ENCODE data around the gene ARNT2. TPM values are rescaled to one million over a fixed set of nuclear protein-coding genes. Genes with fewer than 3 reads are reported as not detected.

ARNT2 gene
- total RNA-seq, 1 donor from 2014 or later, result 0.87 TPM

GRCh38 chr15:80375968-80376891 is 28.0 kb upstream of the ARNT2 start:
- no peak for DNase-seq (ENCODE audit: low spot score)
- H3K27me3 Mint-ChIP-seq (ENCODE audit: unreplicated experiment), result peaks cover 2% of the 10 kb centered on the region
- H3K36me3 Mint-ChIP-seq (ENCODE audit: low read depth, unreplicated experiment), result peaks cover 3% of the 10 kb centered on the region
- H3K4me1 Mint-ChIP-seq (ENCODE audit: unreplicated experiment), result no peaks in the 10 kb centered on the region
- H3K9me3 Mint-ChIP-seq (ENCODE audit: unreplicated experiment), result no peaks in the 10 kb centered on the region
- no peak overlapping the region for H3K4me3 Mint-ChIP-seq (ENCODE audit: unreplicated experiment)
- TF ChIP-seq, protein P1, sequence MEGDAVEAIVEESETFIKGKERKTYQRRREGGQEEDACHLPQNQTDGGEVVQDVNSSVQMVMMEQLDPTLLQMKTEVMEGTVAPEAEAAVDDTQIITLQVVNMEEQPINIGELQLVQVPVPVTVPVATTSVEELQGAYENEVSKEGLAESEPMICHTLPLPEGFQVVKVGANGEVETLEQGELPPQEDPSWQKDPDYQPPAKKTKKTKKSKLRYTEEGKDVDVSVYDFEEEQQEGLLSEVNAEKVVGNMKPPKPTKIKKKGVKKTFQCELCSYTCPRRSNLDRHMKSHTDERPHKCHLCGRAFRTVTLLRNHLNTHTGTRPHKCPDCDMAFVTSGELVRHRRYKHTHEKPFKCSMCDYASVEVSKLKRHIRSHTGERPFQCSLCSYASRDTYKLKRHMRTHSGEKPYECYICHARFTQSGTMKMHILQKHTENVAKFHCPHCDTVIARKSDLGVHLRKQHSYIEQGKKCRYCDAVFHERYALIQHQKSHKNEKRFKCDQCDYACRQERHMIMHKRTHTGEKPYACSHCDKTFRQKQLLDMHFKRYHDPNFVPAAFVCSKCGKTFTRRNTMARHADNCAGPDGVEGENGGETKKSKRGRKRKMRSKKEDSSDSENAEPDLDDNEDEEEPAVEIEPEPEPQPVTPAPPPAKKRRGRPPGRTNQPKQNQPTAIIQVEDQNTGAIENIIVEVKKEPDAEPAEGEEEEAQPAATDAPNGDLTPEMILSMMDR (IDR thresholded peaks at IDR 0.05; ENCODE audit: unreplicated experiment), result no peak
- no peak overlapping the region for H3K27ac Mint-ChIP-seq (ENCODE audit: unreplicated experiment)

DNA sequence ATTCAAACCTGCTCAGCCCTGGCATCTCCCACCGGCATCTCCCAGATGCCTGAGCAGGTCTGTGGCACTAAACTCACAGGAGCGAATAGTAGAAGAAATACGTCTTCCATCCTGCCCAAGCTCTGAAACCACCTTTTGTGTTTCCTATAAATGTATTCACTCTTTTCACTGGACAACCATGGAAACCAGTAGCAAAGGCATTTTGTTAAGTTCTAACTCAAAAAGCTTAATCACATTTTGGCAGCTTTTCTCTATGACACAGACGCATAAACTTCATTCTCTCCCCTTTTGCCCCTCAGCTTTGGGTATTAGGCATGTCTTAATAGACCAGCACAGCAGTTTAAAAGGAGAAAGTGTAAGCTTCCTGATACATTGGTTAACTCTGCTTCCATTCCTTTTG is 24.5 kb upstream of the ARNT2 start:
- Mint-ChIP-seq H3K9me3 (ENCODE audit: unreplicated experiment) (no peaks in the 10 kb centered on the region), H3K4me1 (ENCODE audit: unreplicated experiment) (no peaks in the 10 kb centered on the region), H3K4me3 (ENCODE audit: unreplicated experiment) (no peak overlapping the region), H3K27me3 (ENCODE audit: unreplicated experiment) (peaks cover 2% of the 10 kb centered on the region), H3K36me3 (ENCODE audit: low read depth, unreplicated experiment) (peaks cover 3% of the 10 kb centered on the region), H3K27ac (ENCODE audit: unreplicated experiment) (no peak overlapping the region)
- no peak for DNase-seq (ENCODE audit: low spot score)
- TF ChIP-seq, protein P1 (IDR thresholded peaks at IDR 0.05; ENCODE audit: unreplicated experiment), result no peak

- Mint-ChIP-seq H3K36me3 (ENCODE audit: low read depth, unreplicated experiment) (peaks cover 3% of the 10 kb centered on the region), H3K27ac (ENCODE audit: unreplicated experiment) (no peak overlapping the region), H3K27me3 (ENCODE audit: unreplicated experiment) (peaks cover 2% of the 10 kb centered on the region), H3K9me3 (ENCODE audit: unreplicated experiment) (no peaks in the 10 kb centered on the region), H3K4me1 (ENCODE audit: unreplicated experiment) (no peaks in the 10 kb centered on the region), H3K4me3 (ENCODE audit: unreplicated experiment) (no peak overlapping the region)
- TF ChIP-seq, protein P1 (IDR thresholded peaks at IDR 0.05; ENCODE audit: unreplicated experiment), result no peak
- DNase-seq (ENCODE audit: low spot score), result no peak
Observed at GRCh38 chr15:80380154-80380553, 24.0 kb upstream of the ARNT2 start.

DNA sequence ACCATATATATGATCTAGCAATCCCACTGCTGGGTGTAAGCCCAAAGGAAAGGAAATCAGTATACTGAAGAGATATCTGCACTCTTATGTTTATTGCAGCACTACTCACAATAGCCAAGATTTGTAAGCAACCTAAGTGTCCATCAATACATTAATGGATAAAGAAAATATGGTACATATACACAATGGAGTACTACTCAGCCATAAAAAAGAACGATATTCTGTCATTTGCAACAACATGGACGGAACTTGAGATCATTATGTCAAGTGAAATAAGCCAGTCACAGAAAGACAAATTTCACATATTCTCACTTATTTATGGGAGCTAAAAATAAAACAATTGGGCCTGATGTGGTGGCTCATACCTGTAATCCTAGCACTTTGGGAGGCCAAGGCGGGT is 21.9 kb upstream of the ARNT2 start:
- Mint-ChIP-seq H3K4me3 (ENCODE audit: unreplicated experiment) (no peak overlapping the region), H3K9me3 (ENCODE audit: unreplicated experiment) (no peaks in the 10 kb centered on the region), H3K4me1 (ENCODE audit: unreplicated experiment) (no peaks in the 10 kb centered on the region), H3K36me3 (ENCODE audit: low read depth, unreplicated experiment) (peaks cover 3% of the 10 kb centered on the region), H3K27ac (ENCODE audit: unreplicated experiment) (no peak overlapping the region), H3K27me3 (ENCODE audit: unreplicated experiment) (peaks cover 2% of the 10 kb centered on the region)
- no peak for DNase-seq (ENCODE audit: low spot score)
- TF ChIP-seq, protein P1 (IDR thresholded peaks at IDR 0.05; ENCODE audit: unreplicated experiment), result no peak

GRCh38 chr15:80384432-80384831 is 19.8 kb upstream of the ARNT2 start:
- H3K27ac Mint-ChIP-seq (ENCODE audit: unreplicated experiment), result no peak overlapping the region
- H3K36me3 Mint-ChIP-seq (ENCODE audit: low read depth, unreplicated experiment), result no peaks in the 10 kb centered on the region
- no peaks in the 10 kb centered on the region for H3K4me1 Mint-ChIP-seq (ENCODE audit: unreplicated experiment)
- no peaks in the 10 kb centered on the region for H3K27me3 Mint-ChIP-seq (ENCODE audit: unreplicated experiment)
- TF ChIP-seq, protein P1 (IDR thresholded peaks at IDR 0.05; ENCODE audit: unreplicated experiment), result no peak
- no peaks in the 10 kb centered on the region for H3K9me3 Mint-ChIP-seq (ENCODE audit: unreplicated experiment)
- no peak overlapping the region for H3K4me3 Mint-ChIP-seq (ENCODE audit: unreplicated experiment)
- no peak for DNase-seq (ENCODE audit: low spot score)

All from endothelial cell (in vitro differentiated cells).